HepG2 (cell line): ENCODE results near the gene PSMC3IP. TPM values are rescaled to one million over a fixed set of nuclear protein-coding genes. Genes with fewer than 3 reads are reported as not detected.
A peak's percentile ranks its signal among the peaks of the same experiment; 100 is the strongest.

ENCODE experiments used
- ATAC-seq: fragments of 200-7000 bp; cut with Tn5 transposase; 3 replicates; pipeline ENCODE4 v1.9.1; 2020; ENCODE audit warnings: mild to moderate bottlenecking, moderate library complexity
- BruUV-seq: library from RNA; stranded (reverse); fragments of 400-500 nt; replicated peaks from 2 replicates; lab custom pipeline; 2021; lab: Mats Ljungman, UMichigan
- CTCF ChIA-PET: fragments of 300-600 bp; formaldehyde crosslinking; extraction: SDS; loops from one replicate; lab custom pipeline; 2021; ENCODE audit warnings: low total read pairs, inconsistent platforms, low intra/inter-chr PET ratio; lab: Yijun Ruan, JAX
- POLR2A ChIA-PET: fragments of 350-600 bp; sonication (Branson Sonifier 250); formaldehyde crosslinking; loops from one replicate; lab custom pipeline; 2020; ENCODE audit warnings: antibody characterized with exemption, inconsistent platforms; lab: Yijun Ruan, JAX
- DNase-seq: peaks from one replicate; pipeline ENCODE4 v3.0.0-alpha.2; 2015; ENCODE audit warnings: low spot score
- FAIRE-seq: peaks from 3 replicates; lab custom pipeline; 2011; peaks lifted over from hg19 to GRCh38; lab: Jason Lieb, UNC
- H2AFZ ChIP-seq: one replicate; pipeline ENCODE4 v1.6.1; 2011; ENCODE audit warnings: low read length, inconsistent platforms
- H3K27ac ChIP-seq: fragments of 300-600 bp; 3 replicates; pipeline ENCODE4 v1.8.0; 2011; ENCODE audit warnings: mixed run types, mild to moderate bottlenecking, mixed read lengths, low read length, inconsistent platforms; ENCODE audit not compliant: insufficient read depth; ENCODE audit errors: extremely low read length
- H3K27me3 ChIP-seq, 2 experiments: fragments of 200-600 bp in 1 of 2; 2 replicates in 1 of 2; 3 replicates in 1 of 2; pipeline versions ENCODE4 v1.6.0 to v1.8.0; 2011; ENCODE audit warnings: low read length in 2 of 2, mild to moderate bottlenecking in 2 of 2, moderate library complexity in 2 of 2, inconsistent platforms in 1 of 2; ENCODE audit not compliant: insufficient read depth in 2 of 2, control insufficient read depth in 1 of 2
- H3K36me3 ChIP-seq, 2 experiments: fragments of 200-600 bp in 1 of 2; replicated peaks in 1 of 2; 2 replicates in 1 of 2; 3 replicates in 1 of 2; pipeline versions ENCODE4 v1.5.1 to v1.8.0; 2011; ENCODE audit warnings: low read length in 2 of 2, inconsistent platforms in 1 of 2; ENCODE audit not compliant: insufficient read depth in 2 of 2, control insufficient read depth in 1 of 2
- H3K4me1 ChIP-seq: 2 replicates; pipeline ENCODE4 v1.5.1; 2012; ENCODE audit warnings: low read length, inconsistent platforms; ENCODE audit not compliant: insufficient read depth
- H3K4me2 ChIP-seq: 2 replicates; pipeline ENCODE4 v1.6.0; 2011; ENCODE audit warnings: low read depth, low read length, inconsistent platforms
- H3K4me3 ChIP-seq, 3 experiments: fragments of 200-600 bp in 1 of 3; sonication (generic), shearing (Covaris generic) in 1 of 3; replicated peaks in 1 of 3; 2 replicates each; pipeline ENCODE4 v1.5.1; 2011 to 2016; ENCODE audit warnings: low read length in 3 of 3, inconsistent platforms in 2 of 3, low read depth in 2 of 3, mild to moderate bottlenecking in 2 of 3, control low read depth in 1 of 3, mixed read lengths in 1 of 3; ENCODE audit not compliant: insufficient read depth in 1 of 3
- H3K79me2 ChIP-seq: one replicate; pipeline ENCODE4 v1.6.1; 2011; ENCODE audit warnings: low read length, inconsistent platforms; ENCODE audit not compliant: insufficient read depth
- H3K9ac ChIP-seq: 2 replicates; pipeline ENCODE4 v1.6.0; 2011; ENCODE audit warnings: mild to moderate bottlenecking, low read depth, low read length, inconsistent platforms; ENCODE audit not compliant: insufficient read depth
- H3K9me3 ChIP-seq: 2 replicates; pipeline ENCODE4 v1.5.1; 2012; ENCODE audit warnings: mild to moderate bottlenecking, low read length
- H4K20me1 ChIP-seq: 2 replicates; pipeline ENCODE4 v1.6.0; 2011; ENCODE audit warnings: inconsistent platforms, mild to moderate bottlenecking, low read length, moderate library complexity; ENCODE audit not compliant: insufficient read depth
- HNRNPH1 ChIP-seq: fragments of 200-400 bp; formaldehyde crosslinking; optimal IDR thresholded peaks from 2 replicates; pipeline ENCODE3; 2017; ENCODE audit warnings: mild to moderate bottlenecking, low read depth, low read length
- NFE2L2 ChIP-seq: fragments of 150-350 bp; IDR thresholded peaks from 2 replicates; pipeline ENCODE4 v1.6.1; 2014; ENCODE audit warnings: low read length
- ZNF407 ChIP-seq: sonication (generic); formaldehyde crosslinking; IDR thresholded peaks from one replicate; pipeline ENCODE4 v1.5.1; 2020; ENCODE audit warnings: mild to moderate bottlenecking, missing genetic modification reagents; ENCODE audit errors: not compliant biosample characterization
- ZNF605 ChIP-seq: sonication (generic); formaldehyde crosslinking; IDR thresholded peaks from 2 replicates; pipeline ENCODE4 v1.8.0; 2022; ENCODE audit warnings: mild to moderate bottlenecking, missing genetic modification reagents
- ZSCAN30 ChIP-seq: sonication (generic); formaldehyde crosslinking; IDR thresholded peaks from 2 replicates; pipeline ENCODE4 v1.5.0; 2020; ENCODE audit warnings: mild to moderate bottlenecking, missing genetic modification reagents
- ZZZ3 ChIP-seq: sonication (generic); formaldehyde crosslinking; IDR thresholded peaks from 2 replicates; pipeline ENCODE4 v1.4.0; 2020; ENCODE audit warnings: missing genetic modification reagents, mild to moderate bottlenecking, borderline replicate concordance
- WGBS: methylation state at CpG from one replicate; pipeline ENCODE4 v1.1.6; 2017; ENCODE audit warnings: low lambda C conversion rate; 5-methylcytosine and 5-hydroxymethylcytosine counted together
- in situ Hi-C: cut with HindIII; loops from 2 replicates; pipeline ENCODE4 v1.10.0; 2017; ENCODE audit warnings: low pct_unique_long_range_greater_than_20kb; ENCODE audit not compliant: extremely low pct_ligation_motif_present
- intact Hi-C: fragments of 100-400 bp; cut with micrococcal nuclease; formaldehyde crosslinking; loops from one replicate; pipeline ENCODE4 v1.10.0; 2022; ENCODE audit not compliant: unreplicated experiment
- polyA plus RNA-seq, 8 experiments: library from polyadenylated mRNA; depleted of rRNA in 3 of 8; stranded (reverse) in 7 of 8; unstranded in 1 of 8; fragments of >200 nt; fragmentation: Illumina TruSeq in 4 of 8; extraction: Trizol in 4 of 8; gene quantifications; 2 replicates each; pipeline versions ENCODE4 v1.2.1 to v1.2.3, GENCODE V29; 2011 to 2016; ENCODE audit warnings: low read depth in 4 of 8, missing spikeins in 1 of 8, mixed read lengths in 1 of 8; ENCODE audit not compliant: insufficient read depth in 1 of 8
- total RNA-seq, 5 experiments: library from RNA; depleted of rRNA; stranded (reverse); fragments of >200 nt; fragmentation: Illumina TruSeq; extraction: Trizol; gene quantifications; 2 replicates each; pipeline ENCODE4 v1.2.3, GENCODE V29; 2016; ENCODE audit warnings: low read depth in 1 of 5
- TF ChIP-seq, protein P1 (sequence below): sonication (generic); formaldehyde crosslinking; IDR thresholded peaks from 2 replicates; pipeline ENCODE4 v1.9.0; 2021; ENCODE audit warnings: missing genetic modification reagents, borderline replicate concordance
- TF ChIP-seq, protein P2 (sequence below): IDR thresholded peaks from 2 replicates; pipeline ENCODE4 v1.6.1; 2016; ENCODE audit warnings: low read depth, missing genetic modification reagents, missing compliant biosample characterization

PSMC3IP gene
- total and polyA plus RNA-seq, 2 of the 13 experiments (the other 11 are each of a cell fraction or from before 2014, with no cell fraction given): 6.5 to 22.4 TPM

- TF ChIP-seq ZNF407 (CRISPR knock-in tag) (no peak), ZSCAN30 (CRISPR knock-in tag) (no peak)
Measured at GRCh38 chr17:42603318-42603717, 25.8 kb upstream of the PSMC3IP start (continued).

GRCh38 chr17:42598905-42599304 is 21.4 kb upstream of the PSMC3IP start:
- ATAC-seq: no peak
- POLR2A ChIA-PET: interaction anchor here (1.3 to 2.1 kb wide), 2 partner anchors 11 to 21 kb away, joined by 3 to 9 read pairs; partner anchors contain the start of genes RETREG3 and TUBG1
- TF ChIP-seq, protein P1, sequence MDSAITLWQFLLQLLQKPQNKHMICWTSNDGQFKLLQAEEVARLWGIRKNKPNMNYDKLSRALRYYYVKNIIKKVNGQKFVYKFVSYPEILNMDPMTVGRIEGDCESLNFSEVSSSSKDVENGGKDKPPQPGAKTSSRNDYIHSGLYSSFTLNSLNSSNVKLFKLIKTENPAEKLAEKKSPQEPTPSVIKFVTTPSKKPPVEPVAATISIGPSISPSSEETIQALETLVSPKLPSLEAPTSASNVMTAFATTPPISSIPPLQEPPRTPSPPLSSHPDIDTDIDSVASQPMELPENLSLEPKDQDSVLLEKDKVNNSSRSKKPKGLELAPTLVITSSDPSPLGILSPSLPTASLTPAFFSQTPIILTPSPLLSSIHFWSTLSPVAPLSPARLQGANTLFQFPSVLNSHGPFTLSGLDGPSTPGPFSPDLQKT (CRISPR knock-in tag): no peak
- no peak for TF ChIP-seq HNRNPH1
- no peak for TF ChIP-seq NFE2L2
- TF ChIP-seq, protein P2, sequence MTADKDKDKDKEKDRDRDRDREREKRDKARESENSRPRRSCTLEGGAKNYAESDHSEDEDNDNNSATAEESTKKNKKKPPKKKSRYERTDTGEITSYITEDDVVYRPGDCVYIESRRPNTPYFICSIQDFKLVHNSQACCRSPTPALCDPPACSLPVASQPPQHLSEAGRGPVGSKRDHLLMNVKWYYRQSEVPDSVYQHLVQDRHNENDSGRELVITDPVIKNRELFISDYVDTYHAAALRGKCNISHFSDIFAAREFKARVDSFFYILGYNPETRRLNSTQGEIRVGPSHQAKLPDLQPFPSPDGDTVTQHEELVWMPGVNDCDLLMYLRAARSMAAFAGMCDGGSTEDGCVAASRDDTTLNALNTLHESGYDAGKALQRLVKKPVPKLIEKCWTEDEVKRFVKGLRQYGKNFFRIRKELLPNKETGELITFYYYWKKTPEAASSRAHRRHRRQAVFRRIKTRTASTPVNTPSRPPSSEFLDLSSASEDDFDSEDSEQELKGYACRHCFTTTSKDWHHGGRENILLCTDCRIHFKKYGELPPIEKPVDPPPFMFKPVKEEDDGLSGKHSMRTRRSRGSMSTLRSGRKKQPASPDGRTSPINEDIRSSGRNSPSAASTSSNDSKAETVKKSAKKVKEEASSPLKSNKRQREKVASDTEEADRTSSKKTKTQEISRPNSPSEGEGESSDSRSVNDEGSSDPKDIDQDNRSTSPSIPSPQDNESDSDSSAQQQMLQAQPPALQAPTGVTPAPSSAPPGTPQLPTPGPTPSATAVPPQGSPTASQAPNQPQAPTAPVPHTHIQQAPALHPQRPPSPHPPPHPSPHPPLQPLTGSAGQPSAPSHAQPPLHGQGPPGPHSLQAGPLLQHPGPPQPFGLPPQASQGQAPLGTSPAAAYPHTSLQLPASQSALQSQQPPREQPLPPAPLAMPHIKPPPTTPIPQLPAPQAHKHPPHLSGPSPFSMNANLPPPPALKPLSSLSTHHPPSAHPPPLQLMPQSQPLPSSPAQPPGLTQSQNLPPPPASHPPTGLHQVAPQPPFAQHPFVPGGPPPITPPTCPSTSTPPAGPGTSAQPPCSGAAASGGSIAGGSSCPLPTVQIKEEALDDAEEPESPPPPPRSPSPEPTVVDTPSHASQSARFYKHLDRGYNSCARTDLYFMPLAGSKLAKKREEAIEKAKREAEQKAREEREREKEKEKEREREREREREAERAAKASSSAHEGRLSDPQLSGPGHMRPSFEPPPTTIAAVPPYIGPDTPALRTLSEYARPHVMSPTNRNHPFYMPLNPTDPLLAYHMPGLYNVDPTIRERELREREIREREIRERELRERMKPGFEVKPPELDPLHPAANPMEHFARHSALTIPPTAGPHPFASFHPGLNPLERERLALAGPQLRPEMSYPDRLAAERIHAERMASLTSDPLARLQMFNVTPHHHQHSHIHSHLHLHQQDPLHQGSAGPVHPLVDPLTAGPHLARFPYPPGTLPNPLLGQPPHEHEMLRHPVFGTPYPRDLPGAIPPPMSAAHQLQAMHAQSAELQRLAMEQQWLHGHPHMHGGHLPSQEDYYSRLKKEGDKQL: no peak
- TF ChIP-seq ZNF605 (CRISPR knock-in tag): no peak
- TF ChIP-seq ZZZ3: no peak

More at GRCh38 chr17:42598905-42599304, 21.4 kb upstream of the PSMC3IP start:
- WGBS: 94% methylated on average over 2 of the region's 2 CpGs
- Histone ChIP-seq H3K9ac (no peak overlapping the region), H3K9me3 (no peaks in the 10 kb centered on the region), H4K20me1 (peaks cover 6% of the 10 kb centered on the region; the same call in 1 of the 2 replicates), H2AFZ (no peak overlapping the region), H3K27me3 (no peaks in the 10 kb centered on the region), H3K4me2 (no peak overlapping the region), H3K4me3 (no peak overlapping the region), H3K27ac (no peak overlapping the region), H3K4me1 (no peaks in the 10 kb centered on the region), H3K79me2 (peaks cover 41% of the 10 kb centered on the region), H3K36me3 (peaks cover 8 to 19% of the 10 kb centered on the region in 2 experiments; a peak in 3 of 5 replicates)
- in situ Hi-C loops: no loop called here
- FAIRE-seq (no peak), DNase-seq (no peak)
- intact Hi-C loops: no loop called here
- BruUV-seq: TSS peak; percentile 28
- CTCF ChIA-PET: no interaction called here
